Mesothelial cell of epicardium (in vitro differentiated cells): ENCODE results near the gene AZGP1. TPM values are rescaled to one million over a fixed set of nuclear protein-coding genes. Genes with fewer than 3 reads are reported as not detected.
"Not testable (repeated sequence)": the region's sequence is repeated elsewhere in the genome, so short reads cannot be mapped to it uniquely, and the experiment has no call there.

Source experiments
- DNase-seq, 2 experiments: peaks; one replicate each; pipeline ENCODE4 v3.0.0; 2021; ENCODE audit warnings: low spot score in 2 of 2; ENCODE audit not compliant: unreplicated experiment in 2 of 2
- H3K27ac Mint-ChIP-seq: 2 replicates; pipeline ENCODE4 v1.8.0; 2021; ENCODE audit warnings: mixed read lengths
- H3K27me3 Mint-ChIP-seq: 2 replicates; pipeline ENCODE4 v1.8.0; 2021; ENCODE audit warnings: low read depth, mixed read lengths
- H3K36me3 Mint-ChIP-seq: 2 replicates; pipeline ENCODE4 v1.8.0; 2021; ENCODE audit warnings: mixed read lengths
- H3K4me1 Mint-ChIP-seq: 2 replicates; pipeline ENCODE4 v1.8.0; 2021; ENCODE audit warnings: mixed read lengths
- H3K4me3 Mint-ChIP-seq: 2 replicates; pipeline ENCODE4 v1.8.0; 2021; ENCODE audit warnings: mild to moderate bottlenecking, moderate library complexity, mixed read lengths
- H3K9me3 Mint-ChIP-seq: 2 replicates; pipeline ENCODE4 v1.8.0; 2021; ENCODE audit warnings: mixed read lengths
- CTCF ChIP-seq: fragments of 200-600 bp; sonication (generic); IDR thresholded peaks from one replicate; pipeline ENCODE4 v1.5.0; 2021; ENCODE audit warnings: antibody characterized with exemption; ENCODE audit not compliant: unreplicated experiment
- total RNA-seq: library from RNA; stranded (reverse); gene quantifications from 3 replicates; pipeline ENCODE4 v1.2.1, GENCODE V29; 2021

Gene AZGP1
- total RNA-seq, 1 donor from 2014 or later: 0.56 TPM

GRCh38 chr7:99947608-99948007 is 28.2 kb downstream of the AZGP1 start:
- H3K36me3 Mint-ChIP-seq: no peaks in the 10 kb centered on the region
- H3K4me1 Mint-ChIP-seq: peaks cover 8% of the 10 kb centered on the region

GRCh38 chr7:99944497-99945070 is 31.2 kb downstream of the AZGP1 start:
- Mint-ChIP-seq H3K9me3 (peaks cover 17% of the 10 kb centered on the region), H3K4me3 (no peak overlapping the region), H3K4me1 (peaks cover 8% of the 10 kb centered on the region), H3K36me3 (no peaks in the 10 kb centered on the region), H3K27ac (no peak overlapping the region), H3K27me3 (peaks cover 22% of the 10 kb centered on the region)
- DNase-seq: no peak
- no peak for TF ChIP-seq CTCF

More at GRCh38 chr7:99947608-99948007, 28.2 kb downstream of the AZGP1 start:
- H3K9me3 Mint-ChIP-seq: peaks cover 9% of the 10 kb centered on the region
- H3K27me3 Mint-ChIP-seq: peaks cover 16% of the 10 kb centered on the region
- no peak for DNase-seq
- H3K27ac Mint-ChIP-seq: no peak overlapping the region
- TF ChIP-seq CTCF: no peak
- H3K4me3 Mint-ChIP-seq: no peak overlapping the region

- no peak for DNase-seq
- Mint-ChIP-seq H3K27me3 (peaks cover 22% of the 10 kb centered on the region), H3K4me1 (peaks cover 8% of the 10 kb centered on the region), H3K4me3 (no peak overlapping the region), H3K9me3 (peaks cover 21% of the 10 kb centered on the region), H3K36me3 (no peaks in the 10 kb centered on the region), H3K27ac (peak overlapping the region; percentile 28)
- no peak for TF ChIP-seq CTCF
Observed at GRCh38 chr7:99943641-99944496, 32.0 kb downstream of the AZGP1 start.

- Mint-ChIP-seq H3K4me3 (no peak overlapping the region), H3K9me3 (peaks cover 31% of the 10 kb centered on the region), H3K36me3 (no peaks in the 10 kb centered on the region)
Observed at GRCh38 chr7:99938296-99938695, 37.5 kb downstream of the AZGP1 start.

GRCh38 chr7:99935009-99935408 is 40.8 kb downstream of the AZGP1 start:
- H3K4me3 Mint-ChIP-seq, H3K36me3 Mint-ChIP-seq, H3K27ac Mint-ChIP-seq, DNase-seq: not testable (repeated sequence)
- Mint-ChIP-seq H3K9me3 (peaks cover 16% of the 10 kb centered on the region), H3K27me3 (peaks cover 42% of the 10 kb centered on the region), H3K4me1 (peaks cover 14% of the 10 kb centered on the region)

More at GRCh38 chr7:99938296-99938695, 37.5 kb downstream of the AZGP1 start:
- Mint-ChIP-seq H3K27ac (no peak overlapping the region), H3K4me1 (peaks cover 15% of the 10 kb centered on the region), H3K27me3 (peaks cover 37% of the 10 kb centered on the region)
- TF ChIP-seq CTCF: no peak
- DNase-seq: no peak

- H3K4me1 Mint-ChIP-seq: peaks cover 32% of the 10 kb centered on the region
- no peak for TF ChIP-seq CTCF
- DNase-seq: no peak
- no peak overlapping the region for H3K27ac Mint-ChIP-seq
- H3K27me3 Mint-ChIP-seq: peaks cover 57% of the 10 kb centered on the region
- H3K36me3 Mint-ChIP-seq: no peaks in the 10 kb centered on the region
- H3K4me3 Mint-ChIP-seq: no peak overlapping the region
- no peaks in the 10 kb centered on the region for H3K9me3 Mint-ChIP-seq
Observed at GRCh38 chr7:99930376-99930775, 45.5 kb downstream of the AZGP1 start.
